GM12891 (cell line): ENCODE results near the gene MVB12B.

Experiments
- POLR2A ChIP-seq: IDR thresholded peaks from 2 replicates; pipeline ENCODE4 v1.6.1; 2011; ENCODE audit warnings: low read depth, low read length, control low read depth
- POLR2AphosphoS5 ChIP-seq: IDR thresholded peaks from 2 replicates; pipeline ENCODE4 v1.6.1; 2011; ENCODE audit warnings: low read depth, low read length, control low read depth
- SPI1 ChIP-seq: IDR thresholded peaks from 2 replicates; pipeline ENCODE4 v1.6.1; 2011; ENCODE audit warnings: low read depth, low read length, control low read depth
- TAF1 ChIP-seq: IDR thresholded peaks from 2 replicates; pipeline ENCODE4 v1.6.1; 2011; ENCODE audit warnings: low read depth, low read length, control low read depth

- no peak for TF ChIP-seq POLR2AphosphoS5
- TF ChIP-seq POLR2A, result no peak
- TF ChIP-seq TAF1, result no peak
- TF ChIP-seq SPI1, result no peak
Measured at GRCh38 chr9:126436545-126437267, 110.1 kb downstream of the MVB12B start.
